ENCODE measurements around the gene THSD4.
"Not testable (repeated sequence)": the region's sequence is repeated elsewhere in the genome, so short reads cannot be mapped to it uniquely, and the experiment has no call there.

- TF ChIP-seq, protein P1, sequence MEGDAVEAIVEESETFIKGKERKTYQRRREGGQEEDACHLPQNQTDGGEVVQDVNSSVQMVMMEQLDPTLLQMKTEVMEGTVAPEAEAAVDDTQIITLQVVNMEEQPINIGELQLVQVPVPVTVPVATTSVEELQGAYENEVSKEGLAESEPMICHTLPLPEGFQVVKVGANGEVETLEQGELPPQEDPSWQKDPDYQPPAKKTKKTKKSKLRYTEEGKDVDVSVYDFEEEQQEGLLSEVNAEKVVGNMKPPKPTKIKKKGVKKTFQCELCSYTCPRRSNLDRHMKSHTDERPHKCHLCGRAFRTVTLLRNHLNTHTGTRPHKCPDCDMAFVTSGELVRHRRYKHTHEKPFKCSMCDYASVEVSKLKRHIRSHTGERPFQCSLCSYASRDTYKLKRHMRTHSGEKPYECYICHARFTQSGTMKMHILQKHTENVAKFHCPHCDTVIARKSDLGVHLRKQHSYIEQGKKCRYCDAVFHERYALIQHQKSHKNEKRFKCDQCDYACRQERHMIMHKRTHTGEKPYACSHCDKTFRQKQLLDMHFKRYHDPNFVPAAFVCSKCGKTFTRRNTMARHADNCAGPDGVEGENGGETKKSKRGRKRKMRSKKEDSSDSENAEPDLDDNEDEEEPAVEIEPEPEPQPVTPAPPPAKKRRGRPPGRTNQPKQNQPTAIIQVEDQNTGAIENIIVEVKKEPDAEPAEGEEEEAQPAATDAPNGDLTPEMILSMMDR (IDR thresholded peaks at IDR 0.05; ENCODE audit: low read depth, low read length), result not testable (repeated sequence)
- not testable (repeated sequence) for TF ChIP-seq EZH2phosphoT487 (IDR thresholded peaks at IDR 0.05; ENCODE audit: low read depth)
Observed at GRCh38 chr15:71725207-71725955, 610.1 kb downstream of the THSD4 start.

Data from OCI-LY3 (cell line).